ENCODE results near the gene RNASEL. TPM values are rescaled to one million over a fixed set of nuclear protein-coding genes. Genes with fewer than 3 reads are reported as not detected.

RNASEL gene
- total and polyA plus RNA-seq, 9 of the 15 experiments (the other 6 are each of a cell fraction or from before 2014, with no cell fraction given): 4.3 to 11.1 (median 7.2) TPM

DNA sequence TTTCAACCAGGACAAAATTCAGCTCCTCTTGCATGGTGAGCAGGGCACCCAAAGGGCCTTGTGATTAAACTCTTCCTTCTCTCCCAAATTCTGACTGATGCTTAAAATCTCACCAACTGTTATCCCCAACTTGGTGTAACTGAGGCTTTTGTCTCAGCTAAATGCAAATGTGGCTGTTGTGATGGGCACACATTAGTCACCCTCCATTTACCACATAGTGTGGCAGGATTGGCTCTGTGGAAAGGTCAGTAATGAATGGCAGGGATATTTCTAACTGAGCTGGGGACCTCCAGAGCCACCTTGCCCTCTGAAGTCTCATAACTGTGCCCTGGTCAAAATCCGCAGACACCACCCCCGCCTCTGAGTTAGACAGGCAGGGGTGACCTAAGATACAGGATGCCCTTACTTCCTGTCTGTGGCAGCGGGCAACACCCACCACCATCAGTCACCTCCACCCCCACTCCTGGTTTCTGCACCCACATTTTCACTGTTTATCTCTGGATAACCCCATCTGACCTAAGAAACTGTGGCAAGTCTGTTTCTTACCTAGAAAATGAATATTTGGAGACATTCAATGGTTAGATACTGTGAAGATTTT is 40.5 kb upstream of the RNASEL start:
- intact Hi-C loops (cut with micrococcal nuclease): no loop called here
- no peak for TF ChIP-seq JUNB (CRISPR knock-in tag; conservative IDR thresholded peaks at IDR 0.05)
- no peak for TF ChIP-seq MEF2D (tag; conservative IDR thresholded peaks at IDR 0.05; ENCODE audit: low read depth)
- no peak for TF ChIP-seq BRD4 (IDR thresholded peaks at IDR 0.05)
- no peak for TF ChIP-seq ZNF347 (CRISPR knock-in tag; IDR thresholded peaks at IDR 0.05; ENCODE audit: low read depth)
- no peak for TF ChIP-seq ZNF707 (CRISPR knock-in tag; conservative IDR thresholded peaks at IDR 0.05)
- TF ChIP-seq, protein P1, sequence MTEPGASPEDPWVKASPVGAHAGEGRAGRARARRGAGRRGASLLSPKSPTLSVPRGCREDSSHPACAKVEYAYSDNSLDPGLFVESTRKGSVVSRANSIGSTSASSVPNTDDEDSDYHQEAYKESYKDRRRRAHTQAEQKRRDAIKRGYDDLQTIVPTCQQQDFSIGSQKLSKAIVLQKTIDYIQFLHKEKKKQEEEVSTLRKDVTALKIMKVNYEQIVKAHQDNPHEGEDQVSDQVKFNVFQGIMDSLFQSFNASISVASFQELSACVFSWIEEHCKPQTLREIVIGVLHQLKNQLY (CRISPR knock-in tag; conservative IDR thresholded peaks at IDR 0.05): no peak
- TF ChIP-seq POLR2H (tag; IDR thresholded peaks at IDR 0.05; ENCODE audit: low read depth): no peak
- no peak for TF ChIP-seq RBM17 (IDR thresholded peaks at IDR 0.05; ENCODE audit: borderline replicate concordance, low read depth, low read length)
- TF ChIP-seq ZFX (CRISPR knock-in tag; IDR thresholded peaks at IDR 0.05): no peak
- no peak for TF ChIP-seq TEAD2 (tag; IDR thresholded peaks at IDR 0.05)
- no peak for TF ChIP-seq PML (IDR thresholded peaks at IDR 0.05; ENCODE audit: low read length)
- no peak for TF ChIP-seq RNF2 (IDR thresholded peaks at IDR 0.05)
- TF ChIP-seq, protein P2, sequence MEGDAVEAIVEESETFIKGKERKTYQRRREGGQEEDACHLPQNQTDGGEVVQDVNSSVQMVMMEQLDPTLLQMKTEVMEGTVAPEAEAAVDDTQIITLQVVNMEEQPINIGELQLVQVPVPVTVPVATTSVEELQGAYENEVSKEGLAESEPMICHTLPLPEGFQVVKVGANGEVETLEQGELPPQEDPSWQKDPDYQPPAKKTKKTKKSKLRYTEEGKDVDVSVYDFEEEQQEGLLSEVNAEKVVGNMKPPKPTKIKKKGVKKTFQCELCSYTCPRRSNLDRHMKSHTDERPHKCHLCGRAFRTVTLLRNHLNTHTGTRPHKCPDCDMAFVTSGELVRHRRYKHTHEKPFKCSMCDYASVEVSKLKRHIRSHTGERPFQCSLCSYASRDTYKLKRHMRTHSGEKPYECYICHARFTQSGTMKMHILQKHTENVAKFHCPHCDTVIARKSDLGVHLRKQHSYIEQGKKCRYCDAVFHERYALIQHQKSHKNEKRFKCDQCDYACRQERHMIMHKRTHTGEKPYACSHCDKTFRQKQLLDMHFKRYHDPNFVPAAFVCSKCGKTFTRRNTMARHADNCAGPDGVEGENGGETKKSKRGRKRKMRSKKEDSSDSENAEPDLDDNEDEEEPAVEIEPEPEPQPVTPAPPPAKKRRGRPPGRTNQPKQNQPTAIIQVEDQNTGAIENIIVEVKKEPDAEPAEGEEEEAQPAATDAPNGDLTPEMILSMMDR (IDR thresholded peaks at IDR 0.05 in 2 of 3, conservative IDR thresholded peaks at IDR 0.05 in 1 of 3; ENCODE audit: insufficient read depth in 2 of 3, low read depth in 1 of 3, low read length in 3 of 3): no peak
- no peak for TF ChIP-seq RBM34 (IDR thresholded peaks at IDR 0.05; ENCODE audit: borderline replicate concordance, insufficient read depth, low read length)
- ChIA-PET POLR2A (interaction anchor here (0.5 to 2.1 kb wide), 5 partner anchors 9 to 33 kb away, joined by 3 to 6 read pairs (median 3); no protein-coding TSS in a partner anchor), CTCF (ENCODE audit: low intra/inter-chr PET ratio) (no interaction called here)
- no peak overlapping the region for H3K4me3 ChIP-seq
- 6% methylated on average over 3 of the region's 3 CpGs for WGBS (ENCODE audit: insufficient coverage, low coverage, missing lambda C conversion rate)
- no peaks in the 10 kb centered on the region for H3K9me1 ChIP-seq (ENCODE audit: control insufficient read depth, insufficient read depth, low read length)
- H3K27ac ChIP-seq (ENCODE audit: extremely low read depth, low read depth, low read length): no peak overlapping the region
- H3K4me1 ChIP-seq (replicated peaks in 1 of 2; ENCODE audit: control insufficient read depth in 2 of 2, insufficient read depth in 2 of 2, low read length in 2 of 2): no peaks in the 10 kb centered on the region; a peak in 1 of 5 replicates
- BruUV-seq (replicated peaks): no TSS peak
- H3K79me2 ChIP-seq (ENCODE audit: control insufficient read depth, insufficient read depth, low read length): no peaks in the 10 kb centered on the region
- no peaks in the 10 kb centered on the region for H3K9me3 ChIP-seq (replicated peaks; ENCODE audit: control insufficient read depth, insufficient read depth, low read depth, low read length)
- in situ Hi-C loops (cut with MboI): no loop called here
- H4K20me1 ChIP-seq (replicated peaks; ENCODE audit: control insufficient read depth, insufficient read depth, low read length): no peaks in the 10 kb centered on the region
- no peak overlapping the region for H2AFZ ChIP-seq (ENCODE audit: low read depth, low read length)
- DNase-seq (ENCODE audit: extremely low read depth in 1 of 4, low spot score in 3 of 4): no peak
- no peak for ATAC-seq
- H3K27me3 ChIP-seq (ENCODE audit: control insufficient read depth in 2 of 2, insufficient read depth in 2 of 2, low read length in 2 of 2): peaks cover 16 to 34% of the 10 kb centered on the region in 2 experiments
- no peak overlapping the region for H3K4me2 ChIP-seq (ENCODE audit: insufficient read depth, low read length)
- FAIRE-seq: no peak
- H3K9ac ChIP-seq (ENCODE audit: insufficient read depth in 1 of 2, low read depth in 2 of 2, low read length in 2 of 2): no peak overlapping the region
- no peaks in the 10 kb centered on the region for H3K36me3 ChIP-seq (ENCODE audit: control insufficient read depth, insufficient read depth, low read length)

All from K562 (cell line).